ENCODE results near the gene SNX1. TPM values are rescaled to one million over a fixed set of nuclear protein-coding genes. Genes with fewer than 3 reads are reported as not detected.
A peak's percentile ranks its signal among the peaks of the same experiment; 100 is the strongest.

Gene SNX1
- total RNA-seq, 4 donors from 2014 or later: 184 to 348 (median 211) TPM

DNA sequence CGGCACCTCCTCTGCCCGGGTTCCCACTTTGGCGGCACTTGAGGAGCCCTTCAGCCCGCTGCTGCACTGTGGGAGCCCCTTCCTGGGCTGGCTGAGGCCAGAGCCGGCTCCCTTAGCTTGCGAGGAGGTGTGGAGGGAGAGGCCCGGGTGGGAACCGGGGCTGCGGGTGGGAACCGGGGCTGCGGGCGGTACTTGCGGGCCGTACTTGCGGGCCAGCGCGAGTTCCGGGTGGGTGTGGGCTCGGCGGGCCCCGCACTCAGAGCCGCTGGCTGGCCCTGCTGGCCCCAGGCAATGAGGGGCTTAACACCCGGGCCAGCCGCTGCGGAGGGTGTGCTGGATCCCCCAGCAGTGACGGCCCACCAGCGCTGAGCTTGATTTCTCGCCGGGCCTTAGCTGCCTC is 35.1 kb upstream of the SNX1 start:
- no peaks in the 10 kb centered on the region for H3K27me3 ChIP-seq
- 88 to 97% methylated on average over 22 of the region's 29 CpGs for WGBS, 2 donors
- H3K4me3 ChIP-seq (replicated peaks in 1 of 3): no peak overlapping the region
- TF ChIP-seq CTCF (IDR thresholded peaks at IDR 0.05) (no peak), POLR2A (IDR thresholded peaks at IDR 0.05) (no peak)
- intact Hi-C loops (cut with DNase I): loop anchor here (5.0 to 10.0 kb wide), 3 partner anchors 303 to 596 kb away; no protein-coding TSS in a partner anchor
- DNase-seq: no peak
- H3K36me3 ChIP-seq: no peaks in the 10 kb centered on the region
- no peak overlapping the region for H3K27ac ChIP-seq
- no peaks in the 10 kb centered on the region for H3K9me3 ChIP-seq
- no peaks in the 10 kb centered on the region for H3K4me1 ChIP-seq

- H3K9me3 ChIP-seq: no peaks in the 10 kb centered on the region
- intact Hi-C loops (cut with DNase I): loop anchor here (10.0 kb wide), 2 partner anchors 462 to 602 kb away; no protein-coding TSS in a partner anchor
- H3K27ac ChIP-seq: no peak overlapping the region
- peaks cover 0 to 16% of the 10 kb centered on the region in 2 donors for H3K4me1 ChIP-seq
- TF ChIP-seq CTCF (IDR thresholded peaks at IDR 0.05): no peak
- no peak for TF ChIP-seq POLR2A (IDR thresholded peaks at IDR 0.05)
- no peak for DNase-seq
- WGBS, 2 donors: 85 to 91% methylated on average over 1 of the region's 1 CpG
- H3K4me3 ChIP-seq (replicated peaks in 1 of 3): no peak overlapping the region
- no peaks in the 10 kb centered on the region for H3K27me3 ChIP-seq
- no peaks in the 10 kb centered on the region for H3K36me3 ChIP-seq
Measured at GRCh38 chr15:64066451-64066850, 29.3 kb upstream of the SNX1 start.

- TF ChIP-seq CTCF (IDR thresholded peaks at IDR 0.05): peak; percentile 56 to 89 (median 81)
- TF ChIP-seq POLR2A (IDR thresholded peaks at IDR 0.05): no peak
- intact Hi-C loops (cut with DNase I): loop anchor here (10.0 kb wide), 2 partner anchors 463 to 603 kb away; no protein-coding TSS in a partner anchor
- Histone ChIP-seq H3K4me1 (peaks cover 0 to 23% of the 10 kb centered on the region in 2 donors), H3K9me3 (no peaks in the 10 kb centered on the region), H3K27me3 (no peaks in the 10 kb centered on the region), H3K4me3 (replicated peaks in 1 of 3) (no peak overlapping the region), H3K27ac (no peak overlapping the region), H3K36me3 (peaks cover 0 to 2% of the 10 kb centered on the region in 2 donors)
- 24 to 27% methylated on average over 11 of the region's 11 CpGs for WGBS, 2 donors
- DNase-seq: peak; percentile 66
Measured at GRCh38 chr15:64067564-64068030, 28.2 kb upstream of the SNX1 start.

GRCh38 chr15:64068133-64068532 is 27.6 kb upstream of the SNX1 start:
- peaks cover 0 to 23% of the 10 kb centered on the region in 2 donors for H3K4me1 ChIP-seq
- H3K27ac ChIP-seq: no peak overlapping the region
- no peak for TF ChIP-seq CTCF (IDR thresholded peaks at IDR 0.05)
- no peak for TF ChIP-seq POLR2A (IDR thresholded peaks at IDR 0.05)

DNA sequence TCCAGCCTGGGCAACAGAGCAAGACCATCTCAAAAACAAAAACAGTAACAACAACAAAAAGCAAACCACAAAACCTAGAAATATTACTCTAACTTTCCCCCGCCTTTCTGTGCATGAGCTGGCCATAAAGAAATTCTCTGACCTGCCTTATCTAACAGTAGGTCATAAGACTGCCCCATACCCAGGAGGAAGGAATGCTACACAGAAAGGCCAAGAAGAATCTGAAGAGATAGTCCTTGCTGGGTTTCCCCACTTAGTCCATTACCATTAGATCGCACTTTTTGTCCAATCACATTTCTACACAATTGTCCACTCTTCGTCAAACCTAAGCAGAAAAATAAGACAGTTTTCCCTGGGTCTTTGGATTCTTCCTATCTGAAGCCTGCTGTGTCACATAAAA is 25.7 kb upstream of the SNX1 start:
- Histone ChIP-seq H3K27ac (peak overlapping the region in 2 of 3 donors; percentile 61 to 75), H3K4me3 (replicated peaks in 1 of 3) (no peak overlapping the region), H3K36me3 (peaks cover 1 to 2% of the 10 kb centered on the region in 2 donors), H3K9me3 (no peaks in the 10 kb centered on the region), H3K27me3 (no peaks in the 10 kb centered on the region), H3K4me1 (peaks cover 0 to 23% of the 10 kb centered on the region in 2 donors)
- no peak for DNase-seq
- no peak for TF ChIP-seq POLR2A (IDR thresholded peaks at IDR 0.05)
- TF ChIP-seq CTCF (IDR thresholded peaks at IDR 0.05): no peak
- 96 to 97% methylated on average over 3 of the region's 3 CpGs for WGBS, 2 donors
- intact Hi-C loops (cut with DNase I): no loop called here

More at GRCh38 chr15:64068133-64068532, 27.6 kb upstream of the SNX1 start:
- no peak for DNase-seq
- WGBS, 2 donors: 71 to 81% methylated on average over 4 of the region's 4 CpGs
- intact Hi-C loops (cut with DNase I): loop anchor here (10.0 kb wide), 2 partner anchors 463 to 603 kb away; no protein-coding TSS in a partner anchor
- Histone ChIP-seq H3K9me3 (no peaks in the 10 kb centered on the region), H3K27me3 (no peaks in the 10 kb centered on the region), H3K36me3 (peaks cover 0 to 2% of the 10 kb centered on the region in 2 donors), H3K4me3 (replicated peaks in 1 of 3) (no peak overlapping the region)
